GM23338 (cell line): ENCODE data around the gene POP4.

ENCODE experiments used
- CREB1 ChIP-seq: fragments of 250-450 bp; sonication (Bioruptor Pico); IDR thresholded peaks from 2 replicates; pipeline ENCODE4 v1.5.0; 2020; ENCODE audit warnings: low read depth, mild to moderate bottlenecking, moderate library complexity
- CTCF ChIP-seq, 2 experiments: fragments of 200-600 bp in 1 of 2; sonication (generic) in 1 of 2; conservative IDR thresholded peaks; 2 replicates each; pipeline versions ENCODE4 v1.5.1 to v1.6.1; 2016 to 2017; ENCODE audit warnings: antibody characterized with exemption in 2 of 2, low read depth in 2 of 2, mild to moderate bottlenecking in 2 of 2, moderate library complexity in 1 of 2
- EZH2 ChIP-seq: fragments of 200-600 bp; sonication (generic); IDR thresholded peaks from one replicate; pipeline ENCODE4 v1.8.0; 2017; ENCODE audit warnings: antibody characterized with exemption, mild to moderate bottlenecking, low read depth; ENCODE audit not compliant: unreplicated experiment
- EZH2phosphoT487 ChIP-seq: fragments of 200-600 bp; sonication (generic); IDR thresholded peaks from one replicate; pipeline ENCODE4 v1.8.1; 2018; ENCODE audit warnings: antibody characterized with exemption; ENCODE audit not compliant: unreplicated experiment
- JUNB ChIP-seq: IDR thresholded peaks from one replicate; pipeline ENCODE4 v1.6.1; 2016; ENCODE audit warnings: antibody characterized with exemption; ENCODE audit not compliant: unreplicated experiment
- POLR2AphosphoS5 ChIP-seq: IDR thresholded peaks from 2 replicates; pipeline ENCODE4 v1.6.1; 2016; ENCODE audit warnings: antibody characterized with exemption, low read depth
- REST ChIP-seq: IDR thresholded peaks from one replicate; pipeline ENCODE4 v1.6.1; 2018; ENCODE audit warnings: antibody characterized with exemption; ENCODE audit not compliant: unreplicated experiment

GRCh38 chr19:29643361-29643935, 37.4 kb downstream of the POP4 start:
- no peak for TF ChIP-seq CTCF (conservative IDR thresholded peaks at IDR 0.05; ENCODE audit: low read depth in 2 of 2)
- no peak for TF ChIP-seq EZH2
- no peak for TF ChIP-seq POLR2AphosphoS5
- no peak for TF ChIP-seq CREB1 (CRISPR knock-in tag)
- no peak for TF ChIP-seq JUNB
- TF ChIP-seq EZH2phosphoT487 = no peak
- no peak for TF ChIP-seq REST
